SJCRH30 (cell line): Measurements from ENCODE around the gene SPCS1. TPM values are rescaled to one million over a fixed set of nuclear protein-coding genes. Genes with fewer than 3 reads are reported as not detected.
"Not testable (repeated sequence)": the region's sequence is repeated elsewhere in the genome, so short reads cannot be mapped to it uniquely, and the experiment has no call there.

ENCODE experiments used
- DNase-seq, 2 experiments: peaks; one replicate each; pipeline ENCODE4 v3.0.0-alpha.2; 2015 to 2020
- H3K27ac ChIP-seq: fragments of 250-450 bp; sonication (Bioruptor Pico); 2 replicates; pipeline ENCODE4 v1.5.1; 2020; ENCODE audit warnings: mild to moderate bottlenecking, moderate library complexity
- H3K27me3 ChIP-seq: fragments of 250-450 bp; sonication (Bioruptor Pico); 2 replicates; pipeline ENCODE4 v1.5.1; 2020; ENCODE audit warnings: mild to moderate bottlenecking, moderate library complexity
- H3K36me3 ChIP-seq: fragments of 250-450 bp; sonication (Bioruptor Pico); 2 replicates; pipeline ENCODE4 v1.5.1; 2020; ENCODE audit warnings: mild to moderate bottlenecking, moderate library complexity
- H3K4me1 ChIP-seq: fragments of 250-450 bp; sonication (Bioruptor Pico); 2 replicates; pipeline ENCODE4 v1.5.1; 2020; ENCODE audit warnings: mild to moderate bottlenecking, moderate library complexity
- H3K4me3 ChIP-seq: fragments of 250-450 bp; sonication (Bioruptor Pico); 2 replicates; pipeline ENCODE4 v1.5.1; 2020; ENCODE audit warnings: mild to moderate bottlenecking, moderate library complexity
- H3K9me3 ChIP-seq: fragments of 250-450 bp; sonication (Bioruptor Pico); replicated peaks from 2 replicates; pipeline ENCODE4 v1.5.1; 2020; ENCODE audit warnings: mild to moderate bottlenecking, moderate library complexity
- total RNA-seq: library from RNA; depleted of rRNA; stranded (reverse); fragments of >200 nt; shearing (Covaris generic); gene quantifications from 2 replicates; pipeline ENCODE4 v1.2.3, GENCODE V29; 2014

The SPCS1 gene
- total RNA-seq, 1 experiment from 2014 or later: 96.6 TPM

- Histone ChIP-seq H3K36me3 (peaks cover 20% of the 10 kb centered on the region), H3K4me1 (no peaks in the 10 kb centered on the region), H3K4me3 (no peak overlapping the region), H3K27ac (no peak overlapping the region), H3K9me3 (no peaks in the 10 kb centered on the region), H3K27me3 (no peaks in the 10 kb centered on the region)
- DNase-seq: no peak
Observed at GRCh38 chr3:52710512-52710911, 4.6 kb downstream of the SPCS1 start.

GRCh38 chr3:52712291-52713212 is 6.6 kb downstream of the SPCS1 start:
- Histone ChIP-seq H3K4me3 (no peak overlapping the region), H3K4me1 (no peaks in the 10 kb centered on the region), H3K36me3 (peaks cover 20% of the 10 kb centered on the region), H3K9me3 (no peaks in the 10 kb centered on the region), H3K27ac (no peak overlapping the region), H3K27me3 (no peaks in the 10 kb centered on the region)
- DNase-seq: no peak

GRCh38 chr3:52714335-52715302 is 8.7 kb downstream of the SPCS1 start:
- Histone ChIP-seq H3K36me3 (peaks cover 20% of the 10 kb centered on the region), H3K27me3 (no peaks in the 10 kb centered on the region), H3K27ac (no peak overlapping the region), H3K4me3 (no peak overlapping the region), H3K4me1 (no peaks in the 10 kb centered on the region), H3K9me3 (no peaks in the 10 kb centered on the region)
- no peak for DNase-seq

GRCh38 chr3:52715714-52716305 is 9.9 kb downstream of the SPCS1 start:
- DNase-seq: no peak
- Histone ChIP-seq H3K27ac (no peak overlapping the region), H3K36me3 (peaks cover 18% of the 10 kb centered on the region), H3K4me3 (no peak overlapping the region), H3K9me3 (no peaks in the 10 kb centered on the region), H3K4me1 (no peaks in the 10 kb centered on the region), H3K27me3 (no peaks in the 10 kb centered on the region)

- Histone ChIP-seq H3K4me1 (no peaks in the 10 kb centered on the region), H3K9me3 (no peaks in the 10 kb centered on the region), H3K27ac (no peak overlapping the region), H3K4me3 (no peak overlapping the region), H3K36me3 (peaks cover 9% of the 10 kb centered on the region; the same call in 1 of the 2 replicates), H3K27me3 (no peaks in the 10 kb centered on the region)
- no peak for DNase-seq
Observed at GRCh38 chr3:52719618-52720017, 13.7 kb downstream of the SPCS1 start.

- no peak overlapping the region for H3K4me3 ChIP-seq
- no peak for DNase-seq
- H3K4me1 ChIP-seq: no peaks in the 10 kb centered on the region
- peaks cover 9% of the 10 kb centered on the region; the same call in 1 of the 2 replicates for H3K36me3 ChIP-seq
- H3K27ac ChIP-seq: no peak overlapping the region
- no peaks in the 10 kb centered on the region for H3K9me3 ChIP-seq
- H3K27me3 ChIP-seq: no peaks in the 10 kb centered on the region
Observed at GRCh38 chr3:52721002-52721729, 15.3 kb downstream of the SPCS1 start.

GRCh38 chr3:52721730-52722008 is 15.8 kb downstream of the SPCS1 start:
- no peak overlapping the region for H3K4me3 ChIP-seq
- DNase-seq: no peak
- H3K27me3 ChIP-seq: no peaks in the 10 kb centered on the region
- no peaks in the 10 kb centered on the region for H3K9me3 ChIP-seq
- H3K27ac ChIP-seq: no peak overlapping the region
- H3K4me1 ChIP-seq: no peaks in the 10 kb centered on the region
- peaks cover 9% of the 10 kb centered on the region; the same call in 1 of the 2 replicates for H3K36me3 ChIP-seq

GRCh38 chr3:52722491-52722890 is 16.6 kb downstream of the SPCS1 start:
- Histone ChIP-seq H3K36me3 (peaks cover 9% of the 10 kb centered on the region; the same call in 1 of the 2 replicates), H3K9me3 (no peaks in the 10 kb centered on the region), H3K27me3 (no peaks in the 10 kb centered on the region), H3K4me1 (no peaks in the 10 kb centered on the region), H3K27ac (no peak overlapping the region), H3K4me3 (no peak overlapping the region)
- DNase-seq: no peak

- Histone ChIP-seq H3K36me3 (peaks cover 4% of the 10 kb centered on the region; the same call in 1 of the 2 replicates), H3K9me3 (peaks cover 1% of the 10 kb centered on the region; the same call in 1 of the 2 replicates), H3K4me3 (no peak overlapping the region), H3K27me3 (no peaks in the 10 kb centered on the region), H3K4me1 (no peaks in the 10 kb centered on the region), H3K27ac (no peak overlapping the region)
- no peak for DNase-seq
Observed at GRCh38 chr3:52723935-52724334, 18.0 kb downstream of the SPCS1 start.

GRCh38 chr3:52724511-52724910 is 18.6 kb downstream of the SPCS1 start:
- DNase-seq: no peak
- no peaks in the 10 kb centered on the region for H3K27me3 ChIP-seq
- no peak overlapping the region for H3K4me3 ChIP-seq
- H3K27ac ChIP-seq: no peak overlapping the region
- H3K9me3 ChIP-seq: peaks cover 3% of the 10 kb centered on the region; the same call in 1 of the 2 replicates
- H3K4me1 ChIP-seq: no peaks in the 10 kb centered on the region
- no peaks in the 10 kb centered on the region for H3K36me3 ChIP-seq

GRCh38 chr3:52728753-52729152 is 22.8 kb downstream of the SPCS1 start:
- DNase-seq, H3K27me3 ChIP-seq, H3K27ac ChIP-seq, H3K4me3 ChIP-seq, H3K4me1 ChIP-seq: not testable (repeated sequence)
- peaks cover 10% of the 10 kb centered on the region for H3K9me3 ChIP-seq
- peaks cover 16% of the 10 kb centered on the region for H3K36me3 ChIP-seq

- H3K27me3 ChIP-seq: no peaks in the 10 kb centered on the region
- DNase-seq: no peak
- H3K9me3 ChIP-seq: peaks cover 10% of the 10 kb centered on the region
- peaks cover 31% of the 10 kb centered on the region for H3K36me3 ChIP-seq
- no peak overlapping the region for H3K27ac ChIP-seq
- no peaks in the 10 kb centered on the region for H3K4me1 ChIP-seq
- no peak overlapping the region for H3K4me3 ChIP-seq
Observed at GRCh38 chr3:52730681-52731080, 24.8 kb downstream of the SPCS1 start.

GRCh38 chr3:52731590-52731989 is 25.7 kb downstream of the SPCS1 start:
- Histone ChIP-seq H3K4me3 (no peak overlapping the region), H3K36me3 (peaks cover 34% of the 10 kb centered on the region), H3K9me3 (peaks cover 10% of the 10 kb centered on the region), H3K27ac (no peak overlapping the region), H3K4me1 (no peaks in the 10 kb centered on the region), H3K27me3 (no peaks in the 10 kb centered on the region)
- no peak for DNase-seq

GRCh38 chr3:52733256-52733891 is 27.5 kb downstream of the SPCS1 start:
- no peak overlapping the region for H3K27ac ChIP-seq
- peaks cover 36% of the 10 kb centered on the region for H3K36me3 ChIP-seq
- peaks cover 10% of the 10 kb centered on the region for H3K9me3 ChIP-seq
- DNase-seq: no peak
- H3K4me3 ChIP-seq: no peak overlapping the region
- no peaks in the 10 kb centered on the region for H3K27me3 ChIP-seq
- H3K4me1 ChIP-seq: no peaks in the 10 kb centered on the region
